ENCODE data around the gene NPB. TPM values are rescaled to one million over a fixed set of nuclear protein-coding genes. Genes with fewer than 3 reads are reported as not detected.

Gene NPB
- polyA plus RNA-seq, 1 donor from 2014 or later: 1.3 TPM

DNA sequence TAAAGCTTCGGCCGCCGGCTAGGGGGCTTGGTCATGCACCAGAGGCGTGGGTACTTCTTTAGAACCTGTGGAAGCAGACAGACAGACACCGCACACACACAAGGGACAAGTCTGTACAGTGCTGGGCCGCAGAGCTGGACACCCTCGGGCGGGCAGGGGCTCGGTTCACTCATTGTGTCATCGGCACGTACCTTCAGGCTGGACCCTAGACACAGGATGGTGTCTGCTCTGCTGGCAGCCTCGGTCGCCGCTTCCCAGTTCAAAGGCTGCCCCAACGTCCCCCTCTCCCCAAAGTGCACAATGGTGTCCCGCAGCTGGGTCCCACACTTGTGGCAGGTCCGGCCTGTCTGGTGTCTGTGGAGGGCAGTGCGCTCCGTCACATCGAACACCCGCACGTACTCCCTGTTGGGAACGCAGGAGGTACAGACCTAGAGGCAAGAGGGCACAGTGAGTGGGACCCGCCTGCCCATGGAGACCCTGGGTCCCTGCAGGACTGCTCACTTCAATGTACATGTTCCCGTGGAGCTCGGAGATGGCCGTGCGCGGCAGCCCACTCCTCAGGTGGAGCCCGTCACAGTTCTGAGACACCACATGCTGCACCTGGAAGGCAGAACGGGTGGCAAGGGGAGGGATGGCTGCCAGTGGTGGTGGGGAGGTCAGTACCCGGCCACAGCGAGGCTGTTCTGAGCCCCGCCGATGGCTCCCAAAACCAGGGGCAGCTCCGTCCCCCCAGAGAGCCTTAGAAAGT, 12.2 kb downstream of the NPB start:
- Histone ChIP-seq H4K20me1 (ENCODE audit: insufficient read depth) (no peaks in the 10 kb centered on the region), H3K36me3 (ENCODE audit: insufficient read depth, low read length) (no peaks in the 10 kb centered on the region)

DNA sequence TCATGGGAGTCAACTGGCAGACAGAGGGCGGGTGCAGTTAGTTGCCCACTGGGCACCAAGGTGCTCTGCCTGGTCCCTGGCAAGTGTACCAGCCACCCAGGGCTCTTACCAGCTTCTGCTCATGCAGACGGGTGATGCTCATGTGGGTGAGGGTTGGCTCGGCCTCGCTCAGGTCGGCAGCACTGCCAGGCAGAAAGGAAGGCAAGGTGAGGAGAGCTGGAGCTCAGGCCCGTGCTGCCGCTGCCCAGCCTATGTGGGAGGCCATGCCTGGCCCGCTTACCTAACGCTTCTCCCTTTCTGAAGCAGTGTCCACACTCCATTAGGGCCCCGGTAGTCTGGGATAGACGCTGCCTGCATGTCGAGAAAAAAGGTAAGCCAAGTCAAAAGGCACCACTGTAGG, 13.3 kb downstream of the NPB start:
- H3K79me2 ChIP-seq (replicated peaks; ENCODE audit: insufficient read depth, low read length): peaks cover 13% of the 10 kb centered on the region
- H3K36me3 ChIP-seq (ENCODE audit: insufficient read depth, low read length): no peaks in the 10 kb centered on the region
- TF ChIP-seq SMC3 (conservative IDR thresholded peaks at IDR 0.05; ENCODE audit: poor library complexity) (no peak), MXI1 (conservative IDR thresholded peaks at IDR 0.05; ENCODE audit: poor library complexity, severe bottlenecking) (no peak), EZH2 (IDR thresholded peaks at IDR 0.05; ENCODE audit: borderline replicate concordance, insufficient read depth, low read length, poor library complexity, severe bottlenecking) (no peak), RAD21 (conservative IDR thresholded peaks at IDR 0.05) (no peak), EP300 (conservative IDR thresholded peaks at IDR 0.05; ENCODE audit: poor library complexity, severe bottlenecking) (no peak), POLR2AphosphoS5 (IDR thresholded peaks at IDR 0.05) (no peak), TAF1 (IDR thresholded peaks at IDR 0.05; ENCODE audit: low read depth) (no peak)
- TF ChIP-seq, protein P1, sequence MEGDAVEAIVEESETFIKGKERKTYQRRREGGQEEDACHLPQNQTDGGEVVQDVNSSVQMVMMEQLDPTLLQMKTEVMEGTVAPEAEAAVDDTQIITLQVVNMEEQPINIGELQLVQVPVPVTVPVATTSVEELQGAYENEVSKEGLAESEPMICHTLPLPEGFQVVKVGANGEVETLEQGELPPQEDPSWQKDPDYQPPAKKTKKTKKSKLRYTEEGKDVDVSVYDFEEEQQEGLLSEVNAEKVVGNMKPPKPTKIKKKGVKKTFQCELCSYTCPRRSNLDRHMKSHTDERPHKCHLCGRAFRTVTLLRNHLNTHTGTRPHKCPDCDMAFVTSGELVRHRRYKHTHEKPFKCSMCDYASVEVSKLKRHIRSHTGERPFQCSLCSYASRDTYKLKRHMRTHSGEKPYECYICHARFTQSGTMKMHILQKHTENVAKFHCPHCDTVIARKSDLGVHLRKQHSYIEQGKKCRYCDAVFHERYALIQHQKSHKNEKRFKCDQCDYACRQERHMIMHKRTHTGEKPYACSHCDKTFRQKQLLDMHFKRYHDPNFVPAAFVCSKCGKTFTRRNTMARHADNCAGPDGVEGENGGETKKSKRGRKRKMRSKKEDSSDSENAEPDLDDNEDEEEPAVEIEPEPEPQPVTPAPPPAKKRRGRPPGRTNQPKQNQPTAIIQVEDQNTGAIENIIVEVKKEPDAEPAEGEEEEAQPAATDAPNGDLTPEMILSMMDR (IDR thresholded peaks at IDR 0.05; ENCODE audit: poor library complexity, severe bottlenecking): no peak
- TF ChIP-seq, protein P2, sequence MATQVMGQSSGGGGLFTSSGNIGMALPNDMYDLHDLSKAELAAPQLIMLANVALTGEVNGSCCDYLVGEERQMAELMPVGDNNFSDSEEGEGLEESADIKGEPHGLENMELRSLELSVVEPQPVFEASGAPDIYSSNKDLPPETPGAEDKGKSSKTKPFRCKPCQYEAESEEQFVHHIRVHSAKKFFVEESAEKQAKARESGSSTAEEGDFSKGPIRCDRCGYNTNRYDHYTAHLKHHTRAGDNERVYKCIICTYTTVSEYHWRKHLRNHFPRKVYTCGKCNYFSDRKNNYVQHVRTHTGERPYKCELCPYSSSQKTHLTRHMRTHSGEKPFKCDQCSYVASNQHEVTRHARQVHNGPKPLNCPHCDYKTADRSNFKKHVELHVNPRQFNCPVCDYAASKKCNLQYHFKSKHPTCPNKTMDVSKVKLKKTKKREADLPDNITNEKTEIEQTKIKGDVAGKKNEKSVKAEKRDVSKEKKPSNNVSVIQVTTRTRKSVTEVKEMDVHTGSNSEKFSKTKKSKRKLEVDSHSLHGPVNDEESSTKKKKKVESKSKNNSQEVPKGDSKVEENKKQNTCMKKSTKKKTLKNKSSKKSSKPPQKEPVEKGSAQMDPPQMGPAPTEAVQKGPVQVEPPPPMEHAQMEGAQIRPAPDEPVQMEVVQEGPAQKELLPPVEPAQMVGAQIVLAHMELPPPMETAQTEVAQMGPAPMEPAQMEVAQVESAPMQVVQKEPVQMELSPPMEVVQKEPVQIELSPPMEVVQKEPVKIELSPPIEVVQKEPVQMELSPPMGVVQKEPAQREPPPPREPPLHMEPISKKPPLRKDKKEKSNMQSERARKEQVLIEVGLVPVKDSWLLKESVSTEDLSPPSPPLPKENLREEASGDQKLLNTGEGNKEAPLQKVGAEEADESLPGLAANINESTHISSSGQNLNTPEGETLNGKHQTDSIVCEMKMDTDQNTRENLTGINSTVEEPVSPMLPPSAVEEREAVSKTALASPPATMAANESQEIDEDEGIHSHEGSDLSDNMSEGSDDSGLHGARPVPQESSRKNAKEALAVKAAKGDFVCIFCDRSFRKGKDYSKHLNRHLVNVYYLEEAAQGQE (IDR thresholded peaks at IDR 0.05; ENCODE audit: borderline replicate concordance): no peak
- no peak overlapping the region for H3K4me3 ChIP-seq (ENCODE audit: low read length)
- H3K4me2 ChIP-seq (ENCODE audit: low read length): no peak overlapping the region
- no peaks in the 10 kb centered on the region for H3F3A ChIP-seq (ENCODE audit: insufficient read depth, low read length, poor library complexity, severe bottlenecking)
- H3K9me2 ChIP-seq (ENCODE audit: insufficient read depth, low read length): no peaks in the 10 kb centered on the region
- H3K9ac ChIP-seq (ENCODE audit: low read length): no peak overlapping the region
- H2AFZ ChIP-seq (ENCODE audit: low read depth, low read length): no peak overlapping the region
- no peaks in the 10 kb centered on the region for H4K20me1 ChIP-seq (ENCODE audit: insufficient read depth)
- H3K9me3 ChIP-seq (ENCODE audit: low read length): no peaks in the 10 kb centered on the region
- no peaks in the 10 kb centered on the region for H3K27me3 ChIP-seq (ENCODE audit: insufficient read depth, low read depth, low read length)
- no peak overlapping the region for H3K27ac ChIP-seq (ENCODE audit: low read length)

More for the DNA sequence above, 12.2 kb downstream of the NPB start:
- H2AFZ ChIP-seq (ENCODE audit: low read depth, low read length): no peak overlapping the region
- no peak overlapping the region for H3K27ac ChIP-seq (ENCODE audit: low read length)
- no peaks in the 10 kb centered on the region for H3K9me3 ChIP-seq (ENCODE audit: low read length)
- H3K79me2 ChIP-seq (replicated peaks; ENCODE audit: insufficient read depth, low read length): peaks cover 13% of the 10 kb centered on the region
- TF ChIP-seq TAF1 (IDR thresholded peaks at IDR 0.05; ENCODE audit: low read depth) (no peak), SMC3 (conservative IDR thresholded peaks at IDR 0.05; ENCODE audit: poor library complexity) (no peak), EP300 (conservative IDR thresholded peaks at IDR 0.05; ENCODE audit: poor library complexity, severe bottlenecking) (no peak), MXI1 (conservative IDR thresholded peaks at IDR 0.05; ENCODE audit: poor library complexity, severe bottlenecking) (no peak), RAD21 (conservative IDR thresholded peaks at IDR 0.05) (no peak), EZH2 (IDR thresholded peaks at IDR 0.05; ENCODE audit: borderline replicate concordance, insufficient read depth, low read length, poor library complexity, severe bottlenecking) (no peak), POLR2AphosphoS5 (IDR thresholded peaks at IDR 0.05) (no peak)
- TF ChIP-seq, protein P1 (IDR thresholded peaks at IDR 0.05; ENCODE audit: poor library complexity, severe bottlenecking): no peak
- TF ChIP-seq, protein P2 (IDR thresholded peaks at IDR 0.05; ENCODE audit: borderline replicate concordance): no peak
- no peaks in the 10 kb centered on the region for H3K9me2 ChIP-seq (ENCODE audit: insufficient read depth, low read length)
- no peaks in the 10 kb centered on the region for H3F3A ChIP-seq (ENCODE audit: insufficient read depth, low read length, poor library complexity, severe bottlenecking)
- no peak overlapping the region for H3K4me3 ChIP-seq (ENCODE audit: low read length)
- no peak overlapping the region for H3K9ac ChIP-seq (ENCODE audit: low read length)
- no peaks in the 10 kb centered on the region for H3K27me3 ChIP-seq (ENCODE audit: insufficient read depth, low read depth, low read length)
- H3K4me2 ChIP-seq (ENCODE audit: low read length): no peak overlapping the region
